SKM-1 treated with dmso at 0.1 percent for 144 hours (cell line): ENCODE results near the gene COA8.

ENCODE experiments used
- DNase-seq: peaks from one replicate; lab custom pipeline; 2025; ENCODE audit not compliant: unreplicated experiment; lab: John Stamatoyannopoulos, UW

The COA8 gene

GRCh38 chr14:103547941-103548462 is 14.8 kb upstream of the COA8 start:
- no peak for DNase-seq

GRCh38 chr14:103548463-103549351 is 14.1 kb upstream of the COA8 start:
- no peak for DNase-seq

- no peak for DNase-seq
Measured at GRCh38 chr14:103549361-103550311, 13.1 kb upstream of the COA8 start.

GRCh38 chr14:103550451-103551337 is 12.1 kb upstream of the COA8 start:
- no peak for DNase-seq

- DNase-seq, result no peak
Measured at GRCh38 chr14:103551338-103551762, 11.4 kb upstream of the COA8 start.

GRCh38 chr14:103552011-103552845 is 10.5 kb upstream of the COA8 start:
- DNase-seq, result no peak

- DNase-seq, result no peak
Measured at GRCh38 chr14:103552846-103553210, 9.9 kb upstream of the COA8 start.

- DNase-seq, result no peak
Measured at GRCh38 chr14:103555559-103556337, 7.0 kb upstream of the COA8 start.

GRCh38 chr14:103556946-103557758 is 5.6 kb upstream of the COA8 start:
- no peak for DNase-seq

GRCh38 chr14:103558071-103558882 is 4.5 kb upstream of the COA8 start:
- DNase-seq, result no peak

- no peak for DNase-seq
Measured at GRCh38 chr14:103559766-103560165, 3.0 kb upstream of the COA8 start.

- no peak for DNase-seq
Measured at GRCh38 chr14:103560691-103561090, 2.1 kb upstream of the COA8 start.

GRCh38 chr14:103561381-103562178 is 1.2 kb upstream of the COA8 start:
- no peak for DNase-seq

GRCh38 chr14:103562179-103562428 is 656 bp upstream of the COA8 start:
- no peak for DNase-seq

- DNase-seq, result no peak
Measured at GRCh38 chr14:103563226-103563620, 463 bp downstream of the COA8 start.

GRCh38 chr14:103563844-103564505 is 1.2 kb downstream of the COA8 start:
- DNase-seq, result no peak
